ENCODE measurements around the gene SERINC5.

- TF ChIP-seq, protein P1, sequence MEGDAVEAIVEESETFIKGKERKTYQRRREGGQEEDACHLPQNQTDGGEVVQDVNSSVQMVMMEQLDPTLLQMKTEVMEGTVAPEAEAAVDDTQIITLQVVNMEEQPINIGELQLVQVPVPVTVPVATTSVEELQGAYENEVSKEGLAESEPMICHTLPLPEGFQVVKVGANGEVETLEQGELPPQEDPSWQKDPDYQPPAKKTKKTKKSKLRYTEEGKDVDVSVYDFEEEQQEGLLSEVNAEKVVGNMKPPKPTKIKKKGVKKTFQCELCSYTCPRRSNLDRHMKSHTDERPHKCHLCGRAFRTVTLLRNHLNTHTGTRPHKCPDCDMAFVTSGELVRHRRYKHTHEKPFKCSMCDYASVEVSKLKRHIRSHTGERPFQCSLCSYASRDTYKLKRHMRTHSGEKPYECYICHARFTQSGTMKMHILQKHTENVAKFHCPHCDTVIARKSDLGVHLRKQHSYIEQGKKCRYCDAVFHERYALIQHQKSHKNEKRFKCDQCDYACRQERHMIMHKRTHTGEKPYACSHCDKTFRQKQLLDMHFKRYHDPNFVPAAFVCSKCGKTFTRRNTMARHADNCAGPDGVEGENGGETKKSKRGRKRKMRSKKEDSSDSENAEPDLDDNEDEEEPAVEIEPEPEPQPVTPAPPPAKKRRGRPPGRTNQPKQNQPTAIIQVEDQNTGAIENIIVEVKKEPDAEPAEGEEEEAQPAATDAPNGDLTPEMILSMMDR (conservative IDR thresholded peaks at IDR 0.05; ENCODE audit: low read depth, low read length), result no peak
- TF ChIP-seq USF2 (IDR thresholded peaks at IDR 0.05; ENCODE audit: low read depth, low read length) (no peak), CEBPB (IDR thresholded peaks at IDR 0.05; ENCODE audit: low read depth, low read length) (no peak), RFX5 (IDR thresholded peaks at IDR 0.05; ENCODE audit: low read depth, low read length) (no peak), POLR2A (IDR thresholded peaks at IDR 0.05; ENCODE audit: low read depth, low read length) (no peak), BHLHE40 (IDR thresholded peaks at IDR 0.05; ENCODE audit: low read depth, low read length) (no peak), RAD21 (IDR thresholded peaks at IDR 0.05; ENCODE audit: low read length) (no peak), RCOR1 (IDR thresholded peaks at IDR 0.05; ENCODE audit: insufficient replicate concordance, low read length) (no peak), FOS (IDR thresholded peaks at IDR 0.05; ENCODE audit: low read depth, low read length) (no peak), MXI1 (IDR thresholded peaks at IDR 0.05; ENCODE audit: borderline replicate concordance, low read depth, low read length) (no peak), SMC3 (IDR thresholded peaks at IDR 0.05; ENCODE audit: low read depth, low read length) (no peak), MAFK (IDR thresholded peaks at IDR 0.05; ENCODE audit: low read depth, low read length) (no peak)
- TF ChIP-seq, protein P2, sequence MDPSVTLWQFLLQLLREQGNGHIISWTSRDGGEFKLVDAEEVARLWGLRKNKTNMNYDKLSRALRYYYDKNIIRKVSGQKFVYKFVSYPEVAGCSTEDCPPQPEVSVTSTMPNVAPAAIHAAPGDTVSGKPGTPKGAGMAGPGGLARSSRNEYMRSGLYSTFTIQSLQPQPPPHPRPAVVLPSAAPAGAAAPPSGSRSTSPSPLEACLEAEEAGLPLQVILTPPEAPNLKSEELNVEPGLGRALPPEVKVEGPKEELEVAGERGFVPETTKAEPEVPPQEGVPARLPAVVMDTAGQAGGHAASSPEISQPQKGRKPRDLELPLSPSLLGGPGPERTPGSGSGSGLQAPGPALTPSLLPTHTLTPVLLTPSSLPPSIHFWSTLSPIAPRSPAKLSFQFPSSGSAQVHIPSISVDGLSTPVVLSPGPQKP (IDR thresholded peaks at IDR 0.05; ENCODE audit: borderline replicate concordance, low read depth, low read length), result no peak
These were observed 20.3 kb upstream of the SERINC5 start for GRCh38 chr5:80276186-80276585.
